GM21717 (cell line): ENCODE results near the gene FGFBP2.

Experiments
- ATAC-seq: cut with Tn5 transposase; IDR thresholded peaks from one replicate; pipeline ENCODE4 v1.9.1; 2021; ENCODE audit warnings: mild to moderate bottlenecking, moderate library complexity; ENCODE audit not compliant: unreplicated experiment

The FGFBP2 gene

DNA sequence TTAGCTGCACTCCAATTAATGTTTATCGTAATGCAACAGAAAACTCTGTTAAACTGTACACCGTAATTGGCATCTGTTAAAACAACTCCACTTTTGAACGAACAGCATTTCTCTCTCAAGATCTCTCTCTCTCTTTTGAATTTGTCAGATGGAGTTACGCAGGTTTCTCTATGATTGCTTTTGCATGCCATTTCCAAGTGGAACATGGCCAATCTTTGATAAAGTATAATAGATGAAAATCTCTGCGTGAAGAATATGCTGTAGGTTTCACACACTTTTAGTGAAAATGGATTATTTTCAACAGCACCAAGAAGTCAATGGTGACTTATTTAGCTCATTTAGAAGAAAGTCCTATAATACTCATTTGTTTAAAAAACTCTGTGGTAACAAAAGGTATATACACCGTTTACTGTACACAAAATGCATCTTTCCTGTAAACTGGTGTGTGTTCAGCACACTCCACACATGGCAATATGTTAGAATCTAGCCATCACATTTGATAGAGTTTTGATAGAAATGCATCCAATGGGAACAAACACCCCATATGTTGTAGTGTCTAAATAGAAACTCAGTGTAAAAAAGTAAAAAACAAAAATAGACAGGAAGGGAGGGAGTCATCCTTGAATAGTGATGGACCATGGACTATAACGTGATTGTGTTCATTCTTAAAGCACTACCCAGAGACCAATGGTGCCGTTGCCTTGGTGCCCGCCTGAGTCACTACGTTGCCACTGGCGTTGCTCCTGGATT, 5.8 kb upstream of the FGFBP2 start:
- no peak for ATAC-seq

DNA sequence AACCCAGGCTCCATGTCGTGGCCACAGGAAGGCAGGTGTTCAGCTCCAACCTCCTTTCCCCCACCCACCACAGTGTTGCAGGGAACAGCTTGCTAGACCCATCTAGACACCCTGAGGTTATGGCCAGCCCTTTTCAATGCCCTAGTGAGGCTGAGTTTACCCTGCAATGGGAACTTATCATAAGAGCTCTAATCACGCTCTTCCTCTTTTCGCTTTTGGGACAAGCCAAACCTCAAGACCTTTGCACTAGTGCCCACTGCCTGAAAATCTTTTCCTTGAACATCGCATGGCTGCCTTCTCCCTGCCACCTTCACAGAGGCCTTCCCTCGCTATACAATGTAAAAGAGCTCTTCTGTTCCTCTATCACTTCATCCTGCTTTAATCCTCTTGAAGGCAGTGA, 2.4 kb upstream of the FGFBP2 start:
- ATAC-seq, result no peak

DNA sequence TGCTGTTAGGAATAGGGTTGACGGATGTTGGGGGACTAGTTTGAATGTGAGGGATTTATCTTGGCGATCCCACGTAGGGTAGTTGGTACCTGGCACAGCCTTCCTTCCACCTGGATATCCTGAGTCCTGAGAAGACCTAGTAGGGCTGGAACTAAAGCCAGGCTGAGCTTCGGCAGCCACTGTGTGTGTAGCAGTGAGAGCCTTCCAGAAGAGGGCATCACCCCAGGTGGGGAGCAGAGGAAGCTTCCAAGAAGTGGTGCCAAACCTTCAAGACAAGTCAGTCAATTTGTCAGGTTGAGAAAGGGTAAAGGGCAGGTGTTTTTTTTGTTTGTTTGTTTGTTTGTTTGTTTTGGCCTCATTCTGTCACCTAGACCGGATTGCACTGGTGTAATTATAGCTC, 1.2 kb upstream of the FGFBP2 start:
- no peak for ATAC-seq

DNA sequence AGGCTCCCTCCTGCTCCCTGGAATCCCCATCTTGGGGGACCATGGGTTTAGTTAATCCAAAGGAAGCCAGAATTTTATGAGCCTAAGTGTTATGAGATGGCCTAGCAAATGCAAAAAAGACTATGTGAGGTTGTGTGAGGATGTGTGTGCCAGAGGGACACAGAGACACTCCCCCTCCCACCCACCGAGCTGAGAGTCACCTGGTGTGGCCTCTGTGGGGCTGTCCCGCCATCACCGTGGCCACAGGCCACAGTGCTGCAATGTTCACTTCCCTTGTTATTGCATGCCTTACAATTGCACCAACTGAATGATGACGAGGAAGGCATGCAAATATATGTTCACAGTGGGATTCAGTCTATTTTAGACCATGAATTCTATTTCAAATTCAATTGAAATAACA, 601 bp upstream of the FGFBP2 start:
- peak; percentile 78 for ATAC-seq

DNA sequence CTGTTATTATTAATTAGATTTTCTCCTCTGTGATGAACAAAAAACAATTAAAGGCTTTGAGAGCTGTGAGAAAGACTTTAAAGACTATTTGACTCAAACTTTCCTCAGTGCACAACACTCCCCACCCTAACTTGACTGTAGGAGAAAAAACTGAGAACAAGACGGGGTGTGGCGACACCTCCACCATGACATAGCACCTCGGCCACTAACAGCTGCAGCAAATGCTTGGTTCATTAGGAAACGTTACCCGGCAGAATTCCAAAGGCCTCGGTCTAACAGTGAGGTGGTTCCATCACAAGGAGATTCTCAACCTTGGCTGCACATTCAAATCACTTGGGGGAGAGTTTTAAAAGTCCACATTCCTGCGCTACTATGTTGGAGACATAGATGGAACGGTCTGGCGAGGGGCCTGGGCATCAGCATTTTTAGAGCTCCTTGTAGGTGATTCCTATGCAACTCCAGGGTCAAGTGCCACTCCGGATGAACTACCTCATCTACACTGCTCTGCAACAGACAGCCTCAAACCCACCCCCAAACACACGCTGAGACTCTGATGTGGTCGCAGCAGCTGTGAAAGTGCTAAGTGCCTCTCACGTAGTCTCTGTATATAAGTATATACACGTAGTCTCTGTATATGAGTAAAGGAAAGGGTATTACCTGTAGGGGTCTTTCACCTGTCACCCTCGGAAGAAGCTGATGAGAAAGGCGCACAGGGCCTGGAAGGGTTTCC, 1.0 kb downstream of the FGFBP2 start:
- no peak for ATAC-seq

DNA sequence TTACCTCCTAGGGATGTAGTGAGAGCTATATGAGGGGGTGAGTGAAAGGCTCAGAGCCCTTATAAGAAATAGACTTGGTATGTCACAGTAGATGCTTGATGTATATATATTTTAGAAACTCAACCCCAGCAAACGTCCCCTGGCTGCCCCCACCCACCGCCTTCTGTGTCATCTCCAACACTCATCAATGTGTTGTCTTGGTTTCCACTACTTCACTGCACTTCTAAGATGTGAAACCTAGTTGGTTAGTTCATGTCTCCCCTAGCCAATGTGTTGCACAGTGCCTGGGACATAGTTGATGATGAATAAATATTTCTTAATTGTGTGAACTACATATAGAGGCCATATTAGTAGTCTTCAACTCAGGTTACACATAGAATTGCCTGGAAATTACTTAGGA, 4.4 kb downstream of the FGFBP2 start:
- ATAC-seq, result no peak

DNA sequence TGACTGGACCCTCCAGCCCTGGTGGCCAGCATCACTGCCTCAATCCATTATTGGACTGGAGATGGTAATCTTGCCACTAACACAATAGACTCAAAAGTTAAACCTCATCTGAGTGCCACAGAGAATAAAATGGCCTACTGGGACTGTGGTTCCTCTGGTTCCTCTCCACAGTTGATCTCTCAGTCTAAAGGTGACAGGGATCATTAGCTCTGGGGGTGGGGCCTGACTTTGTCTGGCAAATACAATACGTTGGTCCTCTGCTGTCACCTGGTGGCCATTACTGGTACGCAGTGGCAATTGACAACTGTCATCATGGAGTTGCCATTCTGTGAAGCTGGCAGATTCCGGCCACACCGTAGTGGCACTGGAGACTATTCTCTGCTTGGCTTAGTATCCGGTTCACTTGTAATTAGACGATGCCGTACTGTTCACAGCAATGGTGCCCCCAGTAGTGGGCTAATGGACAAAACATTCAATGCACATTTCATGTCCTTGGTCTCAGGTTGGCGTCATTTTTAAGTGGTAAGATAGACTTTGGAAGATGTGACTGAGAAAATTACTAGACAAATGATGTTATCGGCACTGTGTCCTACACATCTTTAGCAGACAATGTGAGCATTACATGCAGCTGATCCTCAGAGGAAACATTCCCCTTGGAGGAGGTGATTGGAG, 6.7 kb downstream of the FGFBP2 start:
- peak; percentile 87 for ATAC-seq

DNA sequence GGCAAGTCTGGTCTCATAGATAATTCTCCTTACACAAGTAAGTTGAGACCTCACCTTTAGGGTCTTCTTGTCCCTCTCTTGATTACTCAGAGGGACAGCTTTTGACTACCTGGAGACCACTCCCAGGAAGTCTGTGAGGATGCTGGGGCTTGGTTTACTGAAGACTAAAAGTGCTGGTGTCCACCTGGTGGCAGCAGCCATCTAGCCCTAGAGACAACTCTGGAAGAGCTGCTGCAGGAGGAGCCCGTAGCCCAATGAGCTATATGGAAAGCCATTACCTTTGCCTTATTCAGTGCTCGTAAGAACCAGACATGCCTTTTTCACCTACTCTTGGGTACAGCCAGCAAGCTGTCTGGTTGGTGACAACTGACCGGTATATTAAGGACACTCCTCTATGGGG, 7.3 kb downstream of the FGFBP2 start:
- ATAC-seq, result no peak

DNA sequence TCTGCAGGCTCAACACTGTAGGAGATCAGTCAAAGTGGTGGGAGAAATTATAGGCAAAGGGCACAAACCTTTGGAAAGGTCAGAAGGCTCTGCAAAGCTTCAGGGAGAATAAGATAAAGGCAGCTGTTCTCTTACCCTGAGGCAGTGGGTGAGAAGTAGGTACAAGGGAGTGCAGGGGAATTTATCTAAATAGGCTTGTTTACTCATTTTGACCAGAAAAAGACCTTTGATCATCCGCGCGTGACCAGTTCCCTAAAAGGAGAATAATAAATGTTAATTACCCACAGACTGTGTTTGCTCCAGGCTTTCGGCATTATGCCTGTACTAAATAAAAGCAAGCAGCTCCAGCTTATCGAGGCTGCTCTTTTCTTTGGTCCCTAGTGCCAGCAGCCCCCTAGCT, 9.3 kb downstream of the FGFBP2 start:
- no peak for ATAC-seq

DNA sequence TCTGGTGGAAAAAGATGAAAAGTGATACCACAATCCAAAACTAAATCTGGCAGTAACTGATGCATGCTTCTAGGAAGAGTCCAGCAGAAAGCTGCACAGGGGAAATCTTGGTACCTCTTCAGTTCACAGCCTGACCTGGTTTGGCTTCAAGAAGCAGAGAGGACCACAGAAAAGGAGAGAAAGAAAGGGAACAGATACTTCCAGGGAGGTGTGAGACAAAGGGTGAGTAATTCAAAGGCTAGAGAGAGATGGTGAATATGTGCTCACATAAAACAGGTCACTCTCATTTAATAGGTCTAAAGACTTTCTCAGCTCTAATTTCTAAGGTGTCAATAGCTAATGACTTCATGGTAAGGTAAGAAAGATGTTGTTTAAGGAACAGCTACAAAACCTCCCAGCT, 11.2 kb downstream of the FGFBP2 start:
- ATAC-seq, result no peak

DNA sequence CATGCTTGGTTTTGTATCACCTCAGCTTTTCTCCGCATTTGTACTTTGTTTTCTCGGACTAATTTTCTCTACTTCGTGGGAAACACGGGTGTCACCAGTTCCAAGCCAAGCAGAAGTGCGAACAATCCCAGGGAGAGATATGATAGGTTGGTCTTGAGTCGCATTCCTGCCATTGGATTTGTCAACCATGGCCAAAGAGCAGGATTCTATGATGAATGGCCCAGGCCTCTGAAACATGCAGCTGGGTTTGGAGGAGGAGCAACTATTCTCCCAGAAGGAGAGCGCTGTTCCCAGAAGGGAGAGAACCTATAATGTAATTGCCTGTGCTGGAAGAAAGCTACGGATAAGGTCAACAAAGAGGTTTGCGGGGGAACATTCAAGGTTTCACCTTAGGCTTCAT, 14.1 kb downstream of the FGFBP2 start:
- ATAC-seq, result no peak

DNA sequence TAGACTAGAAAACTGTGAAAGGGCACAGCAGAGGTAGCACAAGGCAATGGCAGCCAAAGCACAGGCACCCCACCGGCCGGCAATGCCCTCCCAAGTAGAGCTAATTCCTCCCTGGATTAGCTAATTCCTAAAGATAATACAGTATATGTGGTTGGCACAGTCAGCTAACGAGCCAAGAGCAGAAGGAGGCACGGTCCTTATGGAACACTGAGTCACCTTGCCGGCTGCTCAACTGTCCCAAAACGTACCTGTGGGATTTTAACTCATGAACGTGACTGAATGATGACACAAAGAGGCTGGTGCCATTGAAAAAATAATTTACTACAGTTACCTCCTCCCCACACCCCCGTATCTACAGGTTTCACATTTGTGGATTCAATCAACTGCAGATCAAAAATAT, 15.3 kb downstream of the FGFBP2 start:
- no peak for ATAC-seq

DNA sequence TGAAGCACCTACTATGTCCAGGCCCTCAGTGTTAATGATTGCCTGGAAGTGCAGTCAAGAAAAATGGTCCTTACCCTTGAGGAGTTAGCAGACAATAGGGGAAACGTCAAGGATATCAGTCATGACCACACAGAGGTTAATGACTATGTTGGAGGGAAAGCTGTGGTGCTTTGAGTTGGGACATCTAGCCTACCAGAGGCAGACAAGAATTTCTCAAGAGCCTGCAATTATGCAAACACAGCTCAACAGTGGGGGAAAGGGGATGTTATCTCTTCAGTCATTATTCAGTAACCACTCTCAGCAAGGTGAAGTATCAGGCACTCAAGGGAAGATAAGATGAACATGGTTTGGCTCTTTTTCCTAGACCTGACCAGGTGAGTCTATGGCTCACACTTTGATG, 17.5 kb downstream of the FGFBP2 start:
- ATAC-seq, result no peak

DNA sequence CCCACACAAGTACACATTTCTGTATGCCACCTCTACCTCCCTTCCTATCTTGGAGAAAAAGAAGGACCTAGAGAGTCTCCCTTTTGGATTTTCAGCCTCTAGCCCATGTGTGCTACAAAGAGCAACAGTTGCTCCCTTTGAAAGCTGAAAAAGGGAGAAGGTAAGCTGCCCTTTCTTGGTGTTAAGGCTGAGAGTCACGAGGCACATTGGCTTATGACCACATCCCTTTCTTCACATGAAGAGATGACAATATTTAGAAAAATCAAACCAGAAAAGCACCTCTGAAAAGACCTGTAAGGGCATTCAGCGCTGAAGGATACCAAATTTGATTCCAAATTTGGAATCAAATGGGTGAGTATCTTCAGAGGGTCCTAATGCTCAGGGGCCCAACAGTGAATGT, 18.1 kb downstream of the FGFBP2 start:
- no peak for ATAC-seq

DNA sequence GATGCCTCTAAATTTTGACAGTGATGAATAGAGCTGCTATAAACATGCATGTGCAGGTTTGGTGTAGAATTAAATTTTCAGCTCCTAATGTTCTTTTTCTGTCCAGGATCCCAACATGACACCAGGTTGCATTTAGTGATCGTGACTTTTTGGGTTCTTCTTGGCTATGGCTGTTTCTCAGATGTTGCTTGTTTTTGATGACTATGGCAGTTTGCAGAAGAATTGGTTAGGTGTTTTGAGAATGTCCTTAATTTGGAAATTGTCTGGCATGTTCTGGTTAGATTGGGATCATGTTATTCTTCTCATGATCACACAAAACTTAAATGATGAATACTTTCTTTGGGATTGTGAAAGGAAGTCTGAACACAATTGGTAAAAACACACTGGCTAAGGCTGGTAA, 20.7 kb downstream of the FGFBP2 start:
- ATAC-seq, result no peak

DNA sequence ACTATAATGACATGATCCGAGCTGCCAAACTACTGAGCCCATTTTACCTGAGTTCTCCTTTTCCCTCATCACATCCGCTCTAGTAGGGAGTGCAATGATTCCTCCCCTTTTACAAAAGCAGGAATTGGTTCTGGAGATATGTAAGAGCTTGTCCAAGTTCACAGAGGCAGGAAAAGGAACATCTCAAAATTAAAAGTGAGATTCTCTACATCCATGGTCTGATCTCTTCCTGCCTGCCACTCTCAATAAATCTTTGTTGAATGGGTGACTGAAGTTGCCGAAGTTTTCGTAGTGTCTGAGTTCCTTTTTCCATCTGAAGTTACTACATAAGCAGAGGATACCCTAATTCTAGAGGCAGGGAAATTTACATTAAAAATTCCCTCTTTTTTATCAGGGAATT, 24.3 kb downstream of the FGFBP2 start, which contains the start of gene FGFBP1:
TSS of gene FGFBP1 (minus strand) at position 101 of the 400 bp plus-strand sequence. CDS start 2,108 bp downstream, outside the sequence.
- no peak for ATAC-seq

DNA sequence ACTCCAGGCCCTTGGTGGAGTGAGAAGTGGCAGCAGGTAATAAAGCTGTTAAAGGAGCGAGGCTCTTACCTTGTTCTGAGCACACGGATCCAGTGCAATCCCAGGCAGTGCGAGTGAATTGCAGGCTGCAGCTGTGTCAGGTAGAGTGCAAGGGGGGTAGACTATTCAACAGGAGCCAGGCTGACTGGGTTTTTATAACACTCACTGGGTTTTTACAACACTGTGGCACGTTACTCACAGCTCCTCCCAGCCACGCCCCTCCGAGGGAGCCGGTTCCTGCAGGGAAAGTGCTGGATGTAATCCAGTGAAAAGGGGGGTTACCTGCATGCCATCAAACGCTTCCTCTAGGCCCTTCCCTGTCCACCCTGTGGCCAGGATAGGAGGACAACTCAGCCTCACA, 24.8 kb downstream of the FGFBP2 start:
- ATAC-seq, result no peak

DNA sequence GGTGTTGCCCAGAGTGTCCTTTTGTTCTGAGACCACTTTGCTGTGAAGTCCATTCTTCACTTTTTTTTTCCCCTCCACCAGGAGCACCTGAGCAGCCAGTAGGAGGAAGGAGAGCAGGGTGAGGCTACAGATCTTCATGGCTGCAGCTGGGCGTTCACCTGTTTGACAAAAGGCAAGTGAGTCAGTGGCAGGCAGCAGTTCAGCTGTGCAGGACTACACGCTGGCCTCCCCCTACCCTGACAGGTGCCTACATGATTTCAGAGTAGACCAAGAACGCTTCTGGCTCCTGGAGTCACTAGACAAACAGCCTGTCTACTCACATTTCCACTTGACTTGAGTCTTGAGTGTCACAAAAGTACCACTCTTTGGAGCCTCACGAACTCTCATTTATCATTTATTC, 26.5 kb downstream of the FGFBP2 start:
- ATAC-seq, result no peak

DNA sequence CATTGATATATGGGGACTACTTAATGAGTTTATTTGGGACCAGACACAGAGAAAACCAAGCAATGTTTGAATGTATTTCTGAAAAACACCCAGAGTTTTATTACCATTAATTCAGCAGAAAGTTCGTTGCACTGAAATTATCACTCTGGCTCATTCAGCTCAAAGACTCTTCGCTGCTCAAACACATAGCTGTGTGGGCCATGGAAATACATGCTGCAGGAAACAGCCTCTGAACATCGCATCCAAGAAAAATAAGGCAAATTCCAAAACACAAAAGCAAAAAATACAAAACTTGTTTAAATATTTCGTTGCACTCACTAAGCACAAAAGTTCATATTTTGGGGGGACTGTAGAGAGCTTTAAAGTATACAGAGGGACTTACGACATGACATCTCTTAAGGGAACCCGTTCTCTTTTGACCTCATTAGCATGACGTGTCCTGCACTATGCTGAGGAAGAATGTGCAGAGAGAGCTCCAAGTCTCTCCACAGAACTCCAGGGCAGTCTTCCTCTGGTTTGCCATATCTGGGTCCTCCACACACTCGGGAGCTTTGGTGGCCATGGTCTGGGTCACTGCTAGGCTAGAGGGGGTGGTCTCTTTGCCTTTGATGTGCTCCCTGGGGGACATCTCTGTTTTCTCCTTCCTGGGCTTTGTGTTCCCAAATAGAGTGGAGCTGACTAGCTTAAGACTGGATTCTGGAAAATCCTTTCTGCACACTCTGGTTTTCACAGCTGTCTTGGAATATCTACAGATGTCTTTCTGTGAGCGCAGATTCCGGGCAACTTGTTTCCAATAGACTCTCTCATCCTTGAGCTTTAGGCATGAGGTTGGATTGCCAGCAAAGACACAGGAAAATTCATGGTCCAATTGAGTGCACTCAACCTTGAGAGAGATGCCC, 27.2 kb downstream of the FGFBP2 start:
- no peak for ATAC-seq

DNA sequence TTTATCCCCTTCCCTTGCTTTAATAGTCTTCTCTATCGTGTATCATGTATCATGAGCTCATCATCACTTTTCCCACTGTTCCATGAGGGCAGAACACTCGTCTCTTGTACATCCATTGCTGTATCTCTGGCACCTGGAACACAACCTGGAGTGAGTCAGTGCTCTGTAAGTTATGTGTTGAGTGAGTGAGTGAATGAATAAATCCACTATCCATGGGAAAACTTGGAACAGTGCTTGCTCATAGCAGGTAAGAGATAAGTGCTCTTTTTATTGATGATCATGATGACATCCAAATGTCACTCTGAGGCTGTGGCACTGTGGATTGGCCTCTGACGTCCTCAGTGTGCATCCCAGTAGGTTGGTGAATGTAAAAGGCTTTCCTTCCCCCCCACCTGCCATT, 28.7 kb downstream of the FGFBP2 start:
- no peak for ATAC-seq
